ENCODE results near the gene HSPA1B.

The HSPA1B gene

GRCh38 chr6:31878726-31879125, 51.2 kb downstream of the HSPA1B start, which contains the start of gene SLC44A4:
Gene SLC44A4 (minus strand): TSS chr6:31878997. CDS start chr6:31878980, 17 bp downstream.
- no peak for DNase-seq (ENCODE audit: low read depth in 3 of 3)

GRCh38 chr6:31879143-31879542, 51.6 kb downstream of the HSPA1B start:
- no peak for DNase-seq (ENCODE audit: low read depth in 3 of 3)
